GM06990 (cell line): ENCODE results near the gene ARHGAP40.

ENCODE experiments used
- DNase-seq: peaks from one replicate; pipeline ENCODE4 v3.0.0-alpha.2; 2011; ENCODE audit not compliant: insufficient read length; ENCODE audit errors: extremely low read depth
- H3K27me3 ChIP-seq: replicated peaks from 2 replicates; pipeline ENCODE4 v1.6.0; 2011; ENCODE audit warnings: low read length; ENCODE audit not compliant: control insufficient read depth, insufficient read depth
- H3K36me3 ChIP-seq: 2 replicates; pipeline ENCODE4 v1.5.1; 2011; ENCODE audit warnings: low read length; ENCODE audit not compliant: control insufficient read depth, insufficient read depth
- H3K4me3 ChIP-seq: replicated peaks from 2 replicates; pipeline ENCODE4 v1.5.1; 2011; ENCODE audit warnings: low read depth, mild to moderate bottlenecking, control low read depth, low read length
- TF ChIP-seq, protein P1 (sequence below): IDR thresholded peaks from 2 replicates; pipeline ENCODE4 v1.5.1; 2011; ENCODE audit warnings: low read length, control low read depth, mild to moderate bottlenecking, inconsistent platforms; ENCODE audit not compliant: insufficient read depth, poor library complexity, severe bottlenecking

ARHGAP40 gene

DNA sequence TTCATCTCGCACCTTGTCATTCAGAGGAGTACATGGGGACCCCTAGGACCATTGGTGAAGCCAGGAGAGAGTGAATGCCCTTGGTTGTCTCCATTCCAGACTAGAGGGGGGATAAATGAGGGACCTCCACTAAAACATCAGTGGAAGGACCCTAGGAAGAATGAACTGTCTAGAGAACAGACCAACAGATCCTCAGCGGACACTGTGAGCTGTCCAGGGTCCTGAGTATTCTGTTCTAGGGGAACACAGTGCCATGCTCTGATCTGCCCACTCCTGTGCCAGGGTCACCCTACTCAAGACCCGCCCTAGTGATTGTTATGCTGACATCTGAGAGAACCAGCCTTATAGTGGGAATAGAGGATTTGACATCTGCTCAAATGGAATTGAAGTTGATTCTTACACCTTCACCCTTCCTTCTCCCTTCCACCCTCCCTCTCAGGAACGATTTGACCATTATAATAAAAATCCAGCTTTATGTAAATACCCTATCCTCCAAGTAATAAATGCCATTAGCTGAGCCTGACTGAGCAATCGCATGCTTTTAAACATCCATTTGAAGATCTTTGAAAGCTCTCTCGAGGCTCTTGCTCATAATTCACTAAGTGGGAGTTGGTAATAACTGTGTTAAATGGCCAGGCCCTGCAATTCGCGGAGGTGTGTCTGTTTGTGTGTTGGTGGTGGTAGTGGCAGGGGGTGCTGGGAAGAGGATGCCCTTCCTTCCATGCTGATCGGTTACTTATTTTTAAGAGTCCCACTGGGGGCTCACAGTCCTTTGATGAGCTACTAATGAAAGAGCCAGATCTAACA lies 79.1 kb downstream of the ARHGAP40 start:
- DNase-seq: no peak
- Histone ChIP-seq H3K27me3 (no peaks in the 10 kb centered on the region), H3K4me3 (no peak overlapping the region), H3K36me3 (no peaks in the 10 kb centered on the region)
- TF ChIP-seq, protein P1, sequence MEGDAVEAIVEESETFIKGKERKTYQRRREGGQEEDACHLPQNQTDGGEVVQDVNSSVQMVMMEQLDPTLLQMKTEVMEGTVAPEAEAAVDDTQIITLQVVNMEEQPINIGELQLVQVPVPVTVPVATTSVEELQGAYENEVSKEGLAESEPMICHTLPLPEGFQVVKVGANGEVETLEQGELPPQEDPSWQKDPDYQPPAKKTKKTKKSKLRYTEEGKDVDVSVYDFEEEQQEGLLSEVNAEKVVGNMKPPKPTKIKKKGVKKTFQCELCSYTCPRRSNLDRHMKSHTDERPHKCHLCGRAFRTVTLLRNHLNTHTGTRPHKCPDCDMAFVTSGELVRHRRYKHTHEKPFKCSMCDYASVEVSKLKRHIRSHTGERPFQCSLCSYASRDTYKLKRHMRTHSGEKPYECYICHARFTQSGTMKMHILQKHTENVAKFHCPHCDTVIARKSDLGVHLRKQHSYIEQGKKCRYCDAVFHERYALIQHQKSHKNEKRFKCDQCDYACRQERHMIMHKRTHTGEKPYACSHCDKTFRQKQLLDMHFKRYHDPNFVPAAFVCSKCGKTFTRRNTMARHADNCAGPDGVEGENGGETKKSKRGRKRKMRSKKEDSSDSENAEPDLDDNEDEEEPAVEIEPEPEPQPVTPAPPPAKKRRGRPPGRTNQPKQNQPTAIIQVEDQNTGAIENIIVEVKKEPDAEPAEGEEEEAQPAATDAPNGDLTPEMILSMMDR: no peak

DNA sequence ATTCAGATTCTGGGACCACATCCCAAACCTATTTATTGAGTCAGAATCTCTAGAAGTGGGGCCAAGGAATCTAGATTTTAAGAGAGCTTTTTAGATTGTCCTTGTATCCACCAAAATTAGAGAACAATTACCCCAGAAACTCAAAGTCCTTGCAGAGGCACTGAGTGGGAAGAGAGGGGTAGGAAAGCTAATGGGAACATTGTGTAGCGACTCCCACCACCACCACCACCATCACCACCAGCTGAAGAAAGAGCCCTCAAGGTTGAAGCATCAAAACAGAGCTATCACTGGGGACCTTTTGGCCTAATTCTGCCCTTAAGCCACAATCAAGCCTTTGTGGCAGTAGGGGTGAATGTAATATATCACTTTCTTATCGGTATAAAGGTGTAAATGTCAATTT lies 83.7 kb downstream of the ARHGAP40 start:
- TF ChIP-seq, protein P1: no peak
- Histone ChIP-seq H3K36me3 (no peaks in the 10 kb centered on the region), H3K27me3 (no peaks in the 10 kb centered on the region; the same call in 1 of the 2 replicates), H3K4me3 (no peak overlapping the region)
- no peak for DNase-seq

DNA sequence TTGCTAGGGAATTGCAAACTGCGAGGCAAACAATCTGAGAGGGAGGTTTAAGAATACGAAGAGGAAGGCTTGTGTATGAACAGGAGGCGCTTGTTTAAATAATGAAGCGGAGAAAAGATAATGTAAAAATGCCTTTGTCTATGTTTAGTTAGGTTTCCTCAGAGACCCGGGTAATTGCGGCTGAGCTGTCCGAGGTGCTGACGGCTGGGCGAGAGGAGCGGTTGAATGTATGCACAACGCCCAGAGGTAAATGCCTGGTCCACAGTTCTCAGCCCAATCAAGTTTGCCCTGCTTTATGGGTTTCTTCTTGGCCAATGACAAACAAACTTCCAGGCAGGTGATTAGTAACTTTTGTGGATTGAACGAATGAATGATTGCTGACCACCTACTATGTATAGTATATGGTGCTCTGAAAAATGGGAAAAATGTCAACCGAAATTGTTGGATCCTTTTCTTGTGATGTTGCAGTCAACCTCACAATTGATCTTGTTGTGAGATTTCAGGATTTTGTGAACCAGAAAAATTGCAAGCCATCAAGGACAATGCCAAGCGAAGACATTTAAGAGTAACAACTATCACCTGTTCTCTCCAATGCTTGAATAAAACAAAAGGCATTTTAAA lies 84.4 kb downstream of the ARHGAP40 start:
- Histone ChIP-seq H3K4me3 (no peak overlapping the region), H3K27me3 (no peaks in the 10 kb centered on the region; the same call in 1 of the 2 replicates), H3K36me3 (no peaks in the 10 kb centered on the region)
- TF ChIP-seq, protein P1: no peak
- DNase-seq: no peak

DNA sequence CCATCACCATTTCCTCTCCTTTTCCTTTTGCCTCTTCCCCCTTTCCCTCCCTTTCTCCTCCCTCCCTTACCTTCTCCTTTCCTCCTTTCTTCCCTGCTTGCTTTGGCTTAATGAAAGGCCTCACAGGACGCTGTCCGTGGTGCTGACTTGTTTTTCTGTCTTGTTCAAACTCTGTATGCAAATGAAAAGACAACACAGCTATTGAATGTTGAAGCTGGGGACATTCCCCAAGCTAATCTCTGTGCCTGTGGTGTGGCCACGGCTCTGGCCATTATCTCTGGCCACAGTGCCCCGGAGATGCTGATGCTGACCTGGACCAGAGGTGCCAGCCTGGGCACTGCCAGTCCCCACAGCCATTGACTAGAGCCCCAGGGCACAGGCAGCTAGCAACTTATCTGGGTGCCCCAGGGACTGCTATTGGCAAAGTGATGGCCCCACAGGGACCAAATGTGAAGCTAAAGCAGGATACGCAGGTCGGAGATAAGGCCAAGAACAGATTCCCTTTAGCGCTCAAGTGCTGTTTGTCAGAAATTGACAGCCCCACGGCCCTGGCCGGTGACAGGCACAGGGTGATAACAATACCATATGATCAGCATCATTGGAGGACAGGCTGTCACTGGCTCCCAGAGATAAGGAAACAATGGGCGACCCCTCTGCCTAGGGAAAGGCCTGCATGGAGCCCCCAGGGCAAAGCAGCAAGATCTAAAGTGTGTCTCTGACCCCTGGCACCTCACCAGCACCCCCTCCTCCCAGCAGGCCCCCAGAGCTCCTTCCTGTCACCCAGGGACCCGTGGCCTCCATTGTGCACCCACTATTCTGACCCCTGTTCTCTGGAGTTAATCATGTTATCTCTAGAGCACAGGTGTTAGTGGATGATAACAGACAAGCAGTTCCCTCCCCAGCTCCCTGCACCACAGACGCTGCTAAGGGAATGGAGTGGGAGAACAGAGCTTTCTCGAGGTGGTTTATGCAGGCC lies 91.1 kb downstream of the ARHGAP40 start:
- Histone ChIP-seq H3K36me3 (no peaks in the 10 kb centered on the region), H3K27me3 (no peaks in the 10 kb centered on the region; the same call in none of the 2 replicates), H3K4me3 (no peak overlapping the region)
- no peak for DNase-seq
- TF ChIP-seq, protein P1: no peak

DNA sequence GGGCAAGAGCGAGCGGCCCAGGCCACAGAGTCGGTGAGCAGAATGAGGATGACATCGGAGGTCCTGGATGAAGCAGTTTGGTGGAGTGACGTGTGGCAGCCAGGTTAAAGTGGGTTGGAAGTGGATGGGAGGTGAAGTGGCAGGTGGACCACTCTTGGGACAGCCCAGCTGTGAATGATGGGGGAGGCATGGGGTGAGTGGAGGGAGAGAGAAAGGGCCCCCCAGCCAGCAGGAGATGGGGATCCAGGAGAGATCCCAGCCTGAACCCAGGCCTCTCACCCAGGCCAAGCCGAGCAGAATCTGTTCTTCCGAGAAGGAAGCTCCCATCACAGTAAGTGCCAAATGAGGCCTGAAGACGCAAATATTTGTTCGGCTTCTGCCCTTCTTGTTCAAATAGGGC lies 95.7 kb downstream of the ARHGAP40 start:
- Histone ChIP-seq H3K4me3 (no peak overlapping the region), H3K36me3 (no peaks in the 10 kb centered on the region), H3K27me3 (peaks cover 1% of the 10 kb centered on the region)
- TF ChIP-seq, protein P1: no peak
- DNase-seq: no peak
